ENCODE data around the gene BHLHE40. TPM values are rescaled to one million over a fixed set of nuclear protein-coding genes. Genes with fewer than 3 reads are reported as not detected.

The BHLHE40 gene
- total and polyA plus RNA-seq, 2 of the 8 experiments (the other 6 are each of a cell fraction or from before 2014, with no cell fraction given) = 1.5 to 2.2 TPM

- TF ChIP-seq HDAC6 (IDR thresholded peaks at IDR 0.05; ENCODE audit: low read depth, low read length) (no peak), RAD21 (IDR thresholded peaks at IDR 0.05 in 1 of 2, conservative IDR thresholded peaks at IDR 0.05 in 1 of 2; ENCODE audit: low read depth in 2 of 2, low read length in 2 of 2) (no peak)
Observed at GRCh38 chr3:5015056-5015455, 35.8 kb downstream of the BHLHE40 start (continued).
